ENCODE data around the gene PNMA6A.
"Not testable (repeated sequence)": the region's sequence is repeated elsewhere in the genome, so short reads cannot be mapped to it uniquely, and the experiment has no call there.

PNMA6A gene

DNA sequence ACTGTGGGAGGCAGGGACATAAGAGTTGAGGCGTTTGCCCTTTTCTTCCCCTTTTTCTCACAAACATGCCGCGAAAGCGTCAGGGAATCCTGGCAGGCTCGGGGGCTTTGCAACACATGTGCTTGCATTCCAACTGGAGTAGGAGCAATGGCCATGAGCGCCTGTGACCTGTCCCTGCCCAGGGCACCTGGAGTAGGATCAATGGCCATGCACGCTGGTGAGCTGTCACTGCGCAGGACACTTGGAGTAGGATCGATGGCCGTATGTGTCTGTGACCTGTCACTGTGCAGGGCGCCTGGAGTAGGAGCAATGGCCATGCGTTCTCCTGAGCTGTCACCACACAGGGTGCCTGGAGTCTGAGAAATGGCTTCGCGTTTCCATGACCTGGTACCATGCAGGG lies 51.2 kb downstream of the PNMA6A start:
- H3K27ac ChIP-seq, result not testable (repeated sequence)
